Activated naive CD4-positive, alpha-beta T cell treated with anti-CD3 and anti-CD28 coated beads for 36 hours (primary cell): ENCODE data around the gene HSFX3. TPM values are rescaled to one million over a fixed set of nuclear protein-coding genes. Genes with fewer than 3 reads are reported as not detected.
"Not testable (repeated sequence)": the region's sequence is repeated elsewhere in the genome, so short reads cannot be mapped to it uniquely, and the experiment has no call there.

Experiments
- CTCF ChIA-PET: fragments of 350-600 bp; sonication (Branson Sonifier 250); formaldehyde crosslinking; loops from one replicate; lab custom pipeline; 2021; ENCODE audit warnings: antibody characterized with exemption; lab: Charles Lee
- DNase-seq: peaks from one replicate; pipeline ENCODE4 v3.0.0-alpha.2; 2020
- H3K27ac Mint-ChIP-seq: one replicate; pipeline ENCODE4 v1.8.0; 2021; ENCODE audit warnings: mild to moderate bottlenecking, mixed read lengths
- H3K27me3 Mint-ChIP-seq: one replicate; pipeline ENCODE4 v1.8.0; 2021; ENCODE audit warnings: low read depth, mixed read lengths
- H3K36me3 Mint-ChIP-seq: one replicate; pipeline ENCODE4 v1.8.0; 2021; ENCODE audit warnings: low read depth, mixed read lengths
- H3K4me1 Mint-ChIP-seq: one replicate; pipeline ENCODE4 v1.8.0; 2021; ENCODE audit warnings: low read depth, mixed read lengths
- H3K4me3 Mint-ChIP-seq: one replicate; pipeline ENCODE4 v1.8.0; 2021; ENCODE audit warnings: mild to moderate bottlenecking, moderate library complexity, mixed read lengths
- H3K9me3 Mint-ChIP-seq: one replicate; pipeline ENCODE4 v1.8.0; 2021; ENCODE audit warnings: mixed read lengths
- intact Hi-C: fragments of 100-400 bp; cut with micrococcal nuclease; formaldehyde crosslinking; loops from one replicate; pipeline ENCODE4 v1.15.1; 2023
- total RNA-seq, 2 experiments: library from RNA; stranded (reverse); gene quantifications; one replicate each; pipeline ENCODE4 v1.2.3, GENCODE V29; 2021

The HSFX3 gene
- total RNA-seq, 2 experiments from 2014 or later, result not detected

DNA sequence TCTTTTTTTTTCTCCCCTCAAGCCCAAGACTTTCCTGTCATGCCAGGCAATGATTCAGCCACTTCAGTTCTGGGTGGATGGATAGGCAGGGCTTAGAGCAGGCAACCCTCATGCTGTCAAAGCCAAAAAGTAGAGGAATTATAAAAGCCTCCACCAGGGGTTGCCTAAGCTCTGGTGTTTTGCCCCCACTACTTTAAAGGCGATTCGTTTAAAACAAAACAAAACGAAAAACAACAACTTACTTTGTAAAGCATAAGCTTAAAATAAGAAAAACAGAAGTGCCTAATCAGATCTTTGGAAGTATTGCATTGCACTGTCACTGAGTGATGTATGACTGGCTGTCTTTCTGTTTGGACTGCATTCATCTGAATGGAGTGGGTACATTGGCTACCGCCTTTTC is 39.3 kb downstream of the HSFX3 start:
- Mint-ChIP-seq H3K27me3 (peaks cover 2% of the 10 kb centered on the region), H3K36me3 (no peaks in the 10 kb centered on the region)
- intact Hi-C loops, result loop anchor here (10.0 kb wide), 1 partner anchor 1574 kb away; no protein-coding TSS in a partner anchor

DNA sequence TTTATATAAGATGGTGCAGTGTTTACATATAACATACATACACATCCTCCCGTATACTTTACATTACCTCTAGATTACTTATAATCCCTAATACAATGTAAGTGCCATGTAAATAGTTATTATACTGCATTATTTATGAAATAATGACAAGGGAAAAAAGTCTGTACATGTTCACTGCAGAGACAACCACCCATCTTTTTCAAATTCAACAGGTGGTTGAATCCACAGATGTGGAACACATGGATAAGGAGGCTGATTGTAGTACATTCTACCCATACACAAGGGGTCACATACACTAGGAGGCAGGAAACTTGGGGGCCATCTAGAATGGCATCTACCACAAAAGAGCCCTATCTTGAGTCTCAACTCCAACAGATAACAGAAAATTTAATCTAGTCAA is 41.3 kb downstream of the HSFX3 start:
- intact Hi-C loops, result loop anchor here (10.0 kb wide), 1 partner anchor 1476 kb away; the partner anchor contains the start of gene HMGB3
- DNase-seq, result no peak
- CTCF ChIA-PET, result no interaction called here
- no peaks in the 10 kb centered on the region for H3K9me3 Mint-ChIP-seq
- H3K27ac Mint-ChIP-seq, result no peak overlapping the region
- no peak overlapping the region for H3K4me3 Mint-ChIP-seq
- peaks cover 16% of the 10 kb centered on the region for H3K4me1 Mint-ChIP-seq
- H3K36me3 Mint-ChIP-seq, result no peaks in the 10 kb centered on the region
- peaks cover 2% of the 10 kb centered on the region for H3K27me3 Mint-ChIP-seq

More for the DNA sequence above, 39.3 kb downstream of the HSFX3 start:
- Mint-ChIP-seq H3K4me3 (no peak overlapping the region), H3K27ac (no peak overlapping the region), H3K9me3 (no peaks in the 10 kb centered on the region), H3K4me1 (peaks cover 23% of the 10 kb centered on the region)
- CTCF ChIA-PET, result interaction anchor here (0.8 kb wide), 1 partner anchor 29 kb away, joined by 3 read pairs; no protein-coding TSS in a partner anchor
- DNase-seq, result no peak

- no peak overlapping the region for H3K27ac Mint-ChIP-seq
- H3K4me3 Mint-ChIP-seq, result no peak overlapping the region
- intact Hi-C loops, result loop anchor here (10.0 kb wide), 1 partner anchor 1478 kb away; the partner anchor contains the start of gene HMGB3
Observed at GRCh38 chrX:149506349-149506748, 43.4 kb downstream of the HSFX3 start.

GRCh38 chrX:149505671-149506070 is 44.1 kb downstream of the HSFX3 start:
- H3K36me3 Mint-ChIP-seq, result peaks cover 2% of the 10 kb centered on the region
- peaks cover 22% of the 10 kb centered on the region for H3K4me1 Mint-ChIP-seq
- CTCF ChIA-PET, result interaction anchor here (1.0 kb wide), 1 partner anchor 21 kb away, joined by 3 read pairs; no protein-coding TSS in a partner anchor
- peaks cover 2% of the 10 kb centered on the region for H3K27me3 Mint-ChIP-seq
- intact Hi-C loops, result loop anchor here (1.0 to 10.0 kb wide), 4 partner anchors 17 to 1479 kb away; partner anchors contain the start of genes HMGB3 and TMEM185A
- peak overlapping the region; percentile 86 for H3K4me3 Mint-ChIP-seq
- no peaks in the 10 kb centered on the region for H3K9me3 Mint-ChIP-seq
- H3K27ac Mint-ChIP-seq, result peak overlapping the region; percentile 74
- DNase-seq, result no peak

More at GRCh38 chrX:149506349-149506748, 43.4 kb downstream of the HSFX3 start:
- H3K36me3 Mint-ChIP-seq, result peaks cover 2% of the 10 kb centered on the region
- H3K9me3 Mint-ChIP-seq, result no peaks in the 10 kb centered on the region
- H3K4me1 Mint-ChIP-seq, result peaks cover 17% of the 10 kb centered on the region
- CTCF ChIA-PET, result no interaction called here
- H3K27me3 Mint-ChIP-seq, result peaks cover 2% of the 10 kb centered on the region
- DNase-seq, result no peak

DNA sequence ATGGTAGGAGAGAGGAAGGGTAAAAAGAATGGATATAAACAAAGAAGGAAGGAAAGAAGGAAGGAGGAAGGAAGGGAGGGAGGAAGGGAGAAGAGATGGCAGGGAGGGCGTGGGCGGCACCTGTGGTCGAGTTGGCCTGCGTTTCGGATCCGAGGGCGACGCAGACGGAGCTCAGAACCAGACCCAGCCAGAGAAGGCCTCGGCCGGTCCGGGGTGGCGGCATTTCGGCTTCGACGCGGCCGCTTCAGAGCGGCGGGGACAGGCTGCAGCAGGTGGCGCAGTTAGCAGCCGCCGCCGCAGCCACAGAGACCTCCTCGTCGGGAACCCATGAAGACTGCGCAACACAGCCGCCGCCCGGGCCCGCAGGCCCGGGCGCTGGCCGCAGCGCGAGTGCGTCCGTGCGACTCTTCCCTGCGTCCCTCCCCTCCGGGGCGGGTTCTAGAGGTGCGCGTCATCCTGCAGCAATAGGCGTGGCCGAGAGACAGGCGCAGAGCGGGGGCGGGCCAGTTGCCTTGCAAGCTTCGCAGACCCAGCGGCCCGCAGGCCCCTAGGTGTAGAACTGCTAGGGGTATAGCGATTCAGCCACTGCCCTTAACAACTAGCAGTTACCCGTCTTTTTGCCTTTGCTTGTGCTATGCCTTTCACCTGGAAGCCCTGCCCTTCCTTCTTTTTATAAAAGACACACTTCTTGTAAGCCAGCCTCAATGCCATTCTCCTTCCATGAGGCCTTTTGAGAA is 44.6 kb downstream of the HSFX3 start, which contains the start of gene IDS:
Gene IDS, minus strand, starts transcription at position 392 of the 737 bp plus-strand sequence. Its CDS starts 169 bp downstream, at position 223.
- Mint-ChIP-seq H3K4me3 (peak within 1 kb of the TSS; percentile 86), H3K9me3 (no peaks in the 10 kb centered on the region), H3K27ac (peak within 1 kb of the TSS; percentile 93), H3K27me3 (no peaks in the 10 kb centered on the region), H3K4me1 (peaks cover 26% of the 10 kb centered on the region), H3K36me3 (peaks cover 2% of the 10 kb centered on the region)
- DNase-seq, result peak; percentile 89
- intact Hi-C loops, result loop anchor here (1.0 to 10.0 kb wide), 4 partner anchors 18 to 1480 kb away; partner anchors contain the start of genes HMGB3 and TMEM185A
- CTCF ChIA-PET, result interaction anchor here (1.0 kb wide), 1 partner anchor 21 kb away, joined by 3 read pairs; no protein-coding TSS in a partner anchor

DNA sequence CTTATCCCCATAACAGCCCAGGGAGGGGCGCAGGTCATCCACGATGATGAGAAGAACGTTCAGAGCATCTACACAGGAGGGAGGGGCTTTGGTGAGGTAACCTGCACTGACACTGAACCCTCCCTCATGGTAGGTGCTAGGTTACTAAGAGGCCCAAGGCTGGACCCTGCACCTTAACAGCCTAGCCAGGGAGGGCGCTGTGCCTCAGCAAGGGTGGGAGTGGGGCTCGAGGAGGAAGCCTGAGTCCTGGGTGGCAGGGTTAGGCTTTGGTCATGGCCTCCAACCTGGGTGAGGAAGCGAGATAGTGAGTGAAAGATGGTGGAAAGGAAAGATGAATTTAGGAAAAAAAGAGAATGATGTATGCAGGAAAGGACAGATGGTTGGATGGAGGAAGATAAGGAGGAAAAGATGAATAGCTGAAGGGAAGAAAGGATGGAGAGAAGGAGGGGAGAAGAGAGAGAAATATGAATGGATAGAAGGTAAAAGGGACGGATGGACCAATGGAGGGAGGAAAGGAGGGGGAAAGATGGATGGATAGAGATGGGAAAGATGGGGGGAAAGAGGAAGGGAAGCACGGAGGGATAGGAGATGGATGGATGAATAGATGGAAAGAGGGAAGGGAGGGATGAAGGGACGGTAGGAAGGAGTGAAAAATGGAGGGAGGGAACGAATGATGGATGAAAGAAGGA is 45.4 kb downstream of the HSFX3 start:
- Mint-ChIP-seq H3K27ac (peak overlapping the region; percentile 93), H3K4me1 (peaks cover 29% of the 10 kb centered on the region), H3K4me3 (peak overlapping the region; percentile 86), H3K27me3 (no peaks in the 10 kb centered on the region), H3K36me3 (peaks cover 5% of the 10 kb centered on the region), H3K9me3 (no peaks in the 10 kb centered on the region)
- peak; percentile 81 for DNase-seq
- CTCF ChIA-PET, result interaction anchor here (0.7 kb wide), 2 partner anchors 37 to 124 kb away, joined by 3 to 4 read pairs; partner anchors contain the start of gene EOLA1
- intact Hi-C loops, result loop anchor here (2.0 to 10.0 kb wide), 2 partner anchors 18 to 1480 kb away; partner anchors contain the start of gene HMGB3

GRCh38 chrX:149503446-149503845 is 46.3 kb downstream of the HSFX3 start:
- not testable (repeated sequence) for H3K27me3 Mint-ChIP-seq, H3K36me3 Mint-ChIP-seq, H3K27ac Mint-ChIP-seq, H3K9me3 Mint-ChIP-seq
- CTCF ChIA-PET, result interaction anchor here (0.7 kb wide), 2 partner anchors 38 to 125 kb away, joined by 3 to 4 read pairs; partner anchors contain the start of gene EOLA1
- H3K4me3 Mint-ChIP-seq, result peak overlapping the region; percentile 86
- peaks cover 29% of the 10 kb centered on the region for H3K4me1 Mint-ChIP-seq
- peak; percentile 74 for DNase-seq
- intact Hi-C loops, result loop anchor here (10.0 kb wide), 1 partner anchor 1481 kb away; the partner anchor contains the start of gene HMGB3

GRCh38 chrX:149502923-149503322 is 46.8 kb downstream of the HSFX3 start:
- H3K4me3 Mint-ChIP-seq, CTCF ChIA-PET, H3K9me3 Mint-ChIP-seq, H3K27me3 Mint-ChIP-seq, H3K36me3 Mint-ChIP-seq, DNase-seq, H3K27ac Mint-ChIP-seq: not testable (repeated sequence)
- intact Hi-C loops, result loop anchor here (10.0 kb wide), 1 partner anchor 1482 kb away; the partner anchor contains the start of gene HMGB3
- peaks cover 30% of the 10 kb centered on the region for H3K4me1 Mint-ChIP-seq

DNA sequence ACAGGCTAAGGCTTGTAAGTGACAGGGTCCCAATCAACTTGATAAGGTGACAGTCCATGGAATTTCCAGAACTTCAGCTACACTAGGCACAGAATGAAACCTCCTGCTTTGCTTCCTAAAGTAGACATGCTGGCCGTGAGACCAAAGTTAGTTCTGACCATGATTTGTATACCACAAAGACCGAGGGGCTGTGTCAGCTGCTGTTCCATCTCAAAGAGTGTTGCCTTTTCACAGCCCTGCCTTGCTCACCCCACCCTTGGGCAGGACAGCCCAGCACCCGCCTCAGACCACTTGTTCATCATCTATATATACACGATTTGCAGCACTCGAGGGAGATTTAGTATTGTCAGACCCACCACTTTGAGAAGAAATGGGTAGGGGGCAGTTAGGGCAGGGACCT is 50.0 kb downstream of the HSFX3 start:
- DNase-seq, result no peak
- H3K27ac Mint-ChIP-seq, result no peak overlapping the region
- intact Hi-C loops, result loop anchor here (10.0 kb wide), 1 partner anchor 1485 kb away; the partner anchor contains the start of gene HMGB3
- H3K9me3 Mint-ChIP-seq, result no peaks in the 10 kb centered on the region
- H3K4me1 Mint-ChIP-seq, result peaks cover 25% of the 10 kb centered on the region
- CTCF ChIA-PET, result no interaction called here
- no peak overlapping the region for H3K4me3 Mint-ChIP-seq
- no peaks in the 10 kb centered on the region for H3K27me3 Mint-ChIP-seq
- H3K36me3 Mint-ChIP-seq, result peaks cover 15% of the 10 kb centered on the region

GRCh38 chrX:149498767-149499166 is 51.0 kb downstream of the HSFX3 start:
- CTCF ChIA-PET, result no interaction called here
- no peak for DNase-seq
- H3K4me1 Mint-ChIP-seq, result peaks cover 25% of the 10 kb centered on the region
- no peak overlapping the region for H3K4me3 Mint-ChIP-seq
- intact Hi-C loops, result no loop called here
- H3K27me3 Mint-ChIP-seq, result no peaks in the 10 kb centered on the region
- H3K27ac Mint-ChIP-seq, result no peak overlapping the region
- H3K9me3 Mint-ChIP-seq, result no peaks in the 10 kb centered on the region
- H3K36me3 Mint-ChIP-seq, result peaks cover 15% of the 10 kb centered on the region
